ENCODE results near the gene CHCHD6.

Gene CHCHD6

GRCh38 chr3:126965526-126966080, 261.6 kb downstream of the CHCHD6 start:
- TF ChIP-seq REST (IDR thresholded peaks at IDR 0.05; ENCODE audit: insufficient read depth in 1 of 2, low read depth in 2 of 2, low read length in 2 of 2), result no peak
- no peak for TF ChIP-seq TAF1 (IDR thresholded peaks at IDR 0.05; ENCODE audit: borderline replicate concordance, insufficient read depth, low read length)
- no peak for TF ChIP-seq POLR2AphosphoS5 (IDR thresholded peaks at IDR 0.05; ENCODE audit: low read depth, low read length)
- TF ChIP-seq SIN3A (IDR thresholded peaks at IDR 0.05; ENCODE audit: borderline replicate concordance, insufficient read depth, low read length), result no peak
- TF ChIP-seq FOXP2 (optimal IDR thresholded peaks at IDR 0.05; ENCODE audit: borderline replicate concordance, extremely low read depth, extremely low read length, insufficient read depth), result no peak

- TF ChIP-seq TAF1 (IDR thresholded peaks at IDR 0.05; ENCODE audit: borderline replicate concordance, insufficient read depth, low read length) (no peak), SIN3A (IDR thresholded peaks at IDR 0.05; ENCODE audit: borderline replicate concordance, insufficient read depth, low read length) (no peak), POLR2AphosphoS5 (IDR thresholded peaks at IDR 0.05; ENCODE audit: low read depth, low read length) (no peak), REST (IDR thresholded peaks at IDR 0.05; ENCODE audit: insufficient read depth in 1 of 2, low read depth in 2 of 2, low read length in 2 of 2) (no peak), FOXP2 (optimal IDR thresholded peaks at IDR 0.05; ENCODE audit: borderline replicate concordance, extremely low read depth, extremely low read length, insufficient read depth) (no peak)
Measured at GRCh38 chr3:126967386-126967785, 263.3 kb downstream of the CHCHD6 start.

- TF ChIP-seq FOXP2 (optimal IDR thresholded peaks at IDR 0.05; ENCODE audit: borderline replicate concordance, extremely low read depth, extremely low read length, insufficient read depth), result no peak
Measured at GRCh38 chr3:126968391-126969390, 264.7 kb downstream of the CHCHD6 start.

- no peak for TF ChIP-seq POLR2AphosphoS5 (IDR thresholded peaks at IDR 0.05; ENCODE audit: low read depth, low read length)
- no peak for TF ChIP-seq TAF1 (IDR thresholded peaks at IDR 0.05; ENCODE audit: borderline replicate concordance, insufficient read depth, low read length)
- no peak for TF ChIP-seq SIN3A (IDR thresholded peaks at IDR 0.05; ENCODE audit: borderline replicate concordance, insufficient read depth, low read length)
- TF ChIP-seq REST (IDR thresholded peaks at IDR 0.05; ENCODE audit: insufficient read depth in 1 of 2, low read depth in 2 of 2, low read length in 2 of 2), result no peak
- no peak for TF ChIP-seq FOXP2 (optimal IDR thresholded peaks at IDR 0.05; ENCODE audit: borderline replicate concordance, extremely low read depth, extremely low read length, insufficient read depth)
Measured at GRCh38 chr3:126969586-126969985, 265.5 kb downstream of the CHCHD6 start.

- TF ChIP-seq SIN3A (IDR thresholded peaks at IDR 0.05; ENCODE audit: borderline replicate concordance, insufficient read depth, low read length) (no peak), TAF1 (IDR thresholded peaks at IDR 0.05; ENCODE audit: borderline replicate concordance, insufficient read depth, low read length) (no peak), REST (IDR thresholded peaks at IDR 0.05; ENCODE audit: insufficient read depth in 1 of 2, low read depth in 2 of 2, low read length in 2 of 2) (no peak), FOXP2 (optimal IDR thresholded peaks at IDR 0.05; ENCODE audit: borderline replicate concordance, extremely low read depth, extremely low read length, insufficient read depth) (no peak), POLR2AphosphoS5 (IDR thresholded peaks at IDR 0.05; ENCODE audit: low read depth, low read length) (no peak)
Measured at GRCh38 chr3:126970101-126970500, 266.1 kb downstream of the CHCHD6 start.
